ENCODE measurements around the gene TOMM7. TPM values are rescaled to one million over a fixed set of nuclear protein-coding genes. Genes with fewer than 3 reads are reported as not detected.
A peak's percentile ranks its signal among the peaks of the same experiment; 100 is the strongest.
"Not testable (repeated sequence)": the region's sequence is repeated elsewhere in the genome, so short reads cannot be mapped to it uniquely, and the experiment has no call there.

Gene TOMM7
- total RNA-seq, 1 experiment from 2014 or later = 295 TPM

- no peaks in the 10 kb centered on the region for H3K9me3 ChIP-seq (ENCODE audit: control insufficient read depth, insufficient read depth, low read depth, low read length)
- no peaks in the 10 kb centered on the region for H3K36me3 ChIP-seq (ENCODE audit: control insufficient read depth, insufficient read depth, low read length)
- H3K4me3 ChIP-seq (ENCODE audit: low read depth in 2 of 2, low read length in 2 of 2) = no peak overlapping the region
- H3K27ac ChIP-seq (ENCODE audit: low read length) = no peak overlapping the region
- in situ Hi-C loops (cut with HindIII; ENCODE audit: low pct_unique_long_range_greater_than_20kb, low sequenced_read_pairs) (no loop called here), intact Hi-C loops (cut with micrococcal nuclease; ENCODE audit: unreplicated experiment) (no loop called here)
- CTCF ChIA-PET = interaction anchor here (0.5 to 1.6 kb wide), 9 partner anchors 10 to 237 kb away, joined by 3 to 10 read pairs (median 4); partner anchors contain the start of gene IL6
- DNase-seq (ENCODE audit: low read depth, low spot score) = peak; percentile 53
- no TSS peak for BruUV-seq (replicated peaks)
- TF ChIP-seq, protein P1, sequence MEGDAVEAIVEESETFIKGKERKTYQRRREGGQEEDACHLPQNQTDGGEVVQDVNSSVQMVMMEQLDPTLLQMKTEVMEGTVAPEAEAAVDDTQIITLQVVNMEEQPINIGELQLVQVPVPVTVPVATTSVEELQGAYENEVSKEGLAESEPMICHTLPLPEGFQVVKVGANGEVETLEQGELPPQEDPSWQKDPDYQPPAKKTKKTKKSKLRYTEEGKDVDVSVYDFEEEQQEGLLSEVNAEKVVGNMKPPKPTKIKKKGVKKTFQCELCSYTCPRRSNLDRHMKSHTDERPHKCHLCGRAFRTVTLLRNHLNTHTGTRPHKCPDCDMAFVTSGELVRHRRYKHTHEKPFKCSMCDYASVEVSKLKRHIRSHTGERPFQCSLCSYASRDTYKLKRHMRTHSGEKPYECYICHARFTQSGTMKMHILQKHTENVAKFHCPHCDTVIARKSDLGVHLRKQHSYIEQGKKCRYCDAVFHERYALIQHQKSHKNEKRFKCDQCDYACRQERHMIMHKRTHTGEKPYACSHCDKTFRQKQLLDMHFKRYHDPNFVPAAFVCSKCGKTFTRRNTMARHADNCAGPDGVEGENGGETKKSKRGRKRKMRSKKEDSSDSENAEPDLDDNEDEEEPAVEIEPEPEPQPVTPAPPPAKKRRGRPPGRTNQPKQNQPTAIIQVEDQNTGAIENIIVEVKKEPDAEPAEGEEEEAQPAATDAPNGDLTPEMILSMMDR (IDR thresholded peaks at IDR 0.05) = peak; percentile 95
- no peak for TF ChIP-seq POLR2AphosphoS5 (IDR thresholded peaks at IDR 0.05; ENCODE audit: low read depth, low read length)
- no peaks in the 10 kb centered on the region for H3K4me1 ChIP-seq (ENCODE audit: control insufficient read depth, insufficient read depth, low read length)
- no peaks in the 10 kb centered on the region for H3K27me3 ChIP-seq (ENCODE audit: control insufficient read depth, insufficient read depth, low read length)
- peak; percentile 93 for ATAC-seq
- POLR2A ChIA-PET = interaction anchor here (0.6 kb wide), 1 partner anchor 227 kb away, joined by 3 read pairs; no protein-coding TSS in a partner anchor
These were observed 39.9 kb downstream of the TOMM7 start for GRCh38 chr7:22782616-22783232.

- in situ Hi-C loops (cut with HindIII; ENCODE audit: low pct_unique_long_range_greater_than_20kb, low sequenced_read_pairs) = no loop called here
- H3K27me3 ChIP-seq (ENCODE audit: control insufficient read depth, insufficient read depth, low read length) = no peaks in the 10 kb centered on the region
- intact Hi-C loops (cut with micrococcal nuclease; ENCODE audit: unreplicated experiment) = no loop called here
- TF ChIP-seq, protein P2, sequence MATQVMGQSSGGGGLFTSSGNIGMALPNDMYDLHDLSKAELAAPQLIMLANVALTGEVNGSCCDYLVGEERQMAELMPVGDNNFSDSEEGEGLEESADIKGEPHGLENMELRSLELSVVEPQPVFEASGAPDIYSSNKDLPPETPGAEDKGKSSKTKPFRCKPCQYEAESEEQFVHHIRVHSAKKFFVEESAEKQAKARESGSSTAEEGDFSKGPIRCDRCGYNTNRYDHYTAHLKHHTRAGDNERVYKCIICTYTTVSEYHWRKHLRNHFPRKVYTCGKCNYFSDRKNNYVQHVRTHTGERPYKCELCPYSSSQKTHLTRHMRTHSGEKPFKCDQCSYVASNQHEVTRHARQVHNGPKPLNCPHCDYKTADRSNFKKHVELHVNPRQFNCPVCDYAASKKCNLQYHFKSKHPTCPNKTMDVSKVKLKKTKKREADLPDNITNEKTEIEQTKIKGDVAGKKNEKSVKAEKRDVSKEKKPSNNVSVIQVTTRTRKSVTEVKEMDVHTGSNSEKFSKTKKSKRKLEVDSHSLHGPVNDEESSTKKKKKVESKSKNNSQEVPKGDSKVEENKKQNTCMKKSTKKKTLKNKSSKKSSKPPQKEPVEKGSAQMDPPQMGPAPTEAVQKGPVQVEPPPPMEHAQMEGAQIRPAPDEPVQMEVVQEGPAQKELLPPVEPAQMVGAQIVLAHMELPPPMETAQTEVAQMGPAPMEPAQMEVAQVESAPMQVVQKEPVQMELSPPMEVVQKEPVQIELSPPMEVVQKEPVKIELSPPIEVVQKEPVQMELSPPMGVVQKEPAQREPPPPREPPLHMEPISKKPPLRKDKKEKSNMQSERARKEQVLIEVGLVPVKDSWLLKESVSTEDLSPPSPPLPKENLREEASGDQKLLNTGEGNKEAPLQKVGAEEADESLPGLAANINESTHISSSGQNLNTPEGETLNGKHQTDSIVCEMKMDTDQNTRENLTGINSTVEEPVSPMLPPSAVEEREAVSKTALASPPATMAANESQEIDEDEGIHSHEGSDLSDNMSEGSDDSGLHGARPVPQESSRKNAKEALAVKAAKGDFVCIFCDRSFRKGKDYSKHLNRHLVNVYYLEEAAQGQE (IDR thresholded peaks at IDR 0.05; ENCODE audit: insufficient read depth in 1 of 2, low read depth in 2 of 2, low read length in 1 of 2) = no peak
- no peak for TF ChIP-seq POLR2AphosphoS5 (IDR thresholded peaks at IDR 0.05; ENCODE audit: low read depth, low read length)
- TF ChIP-seq SIN3A (IDR thresholded peaks at IDR 0.05; ENCODE audit: borderline replicate concordance, insufficient read depth, low read depth, low read length) = no peak
- TF ChIP-seq, protein P1 (IDR thresholded peaks at IDR 0.05) = no peak
- POLR2A ChIA-PET = no interaction called here
- H3K27ac ChIP-seq (ENCODE audit: low read length) = no peak overlapping the region
- no TSS peak for BruUV-seq (replicated peaks)
- no peaks in the 10 kb centered on the region for H3K4me1 ChIP-seq (ENCODE audit: control insufficient read depth, insufficient read depth, low read length)
- ATAC-seq (no peak), DNase-seq (ENCODE audit: low read depth, low spot score) (no peak)
- no peak overlapping the region for H3K4me3 ChIP-seq (ENCODE audit: low read depth in 2 of 2, low read length in 2 of 2)
- no peaks in the 10 kb centered on the region for H3K9me3 ChIP-seq (ENCODE audit: control insufficient read depth, insufficient read depth, low read depth, low read length)
- H3K36me3 ChIP-seq (ENCODE audit: control insufficient read depth, insufficient read depth, low read length) = no peaks in the 10 kb centered on the region
- CTCF ChIA-PET = interaction anchor here (1.2 to 1.6 kb wide), 2 partner anchors 9 to 220 kb away, joined by 4 to 10 read pairs; no protein-coding TSS in a partner anchor
These were observed 41.4 kb downstream of the TOMM7 start for GRCh38 chr7:22781230-22781711.

- H3K4me1 ChIP-seq (ENCODE audit: control insufficient read depth, insufficient read depth, low read length); H3K9me3 ChIP-seq (ENCODE audit: control insufficient read depth, insufficient read depth, low read depth, low read length); CTCF ChIA-PET; intact Hi-C loops (cut with micrococcal nuclease; ENCODE audit: unreplicated experiment); DNase-seq (ENCODE audit: low read depth, low spot score); H3K27ac ChIP-seq (ENCODE audit: low read length); H3K36me3 ChIP-seq (ENCODE audit: control insufficient read depth, insufficient read depth, low read length); H3K27me3 ChIP-seq (ENCODE audit: control insufficient read depth, insufficient read depth, low read length); ATAC-seq; POLR2A ChIA-PET; H3K4me3 ChIP-seq (ENCODE audit: low read depth in 2 of 2, low read length in 2 of 2); in situ Hi-C loops (cut with HindIII; ENCODE audit: low pct_unique_long_range_greater_than_20kb, low sequenced_read_pairs); BruUV-seq (replicated peaks): not testable (repeated sequence)
These were observed 42.8 kb downstream of the TOMM7 start for GRCh38 chr7:22779730-22780323.

Measured in Panc1 (cell line).